Measurements from ENCODE around the gene ING2. TPM values are rescaled to one million over a fixed set of nuclear protein-coding genes. Genes with fewer than 3 reads are reported as not detected.

ING2 gene, protein sequence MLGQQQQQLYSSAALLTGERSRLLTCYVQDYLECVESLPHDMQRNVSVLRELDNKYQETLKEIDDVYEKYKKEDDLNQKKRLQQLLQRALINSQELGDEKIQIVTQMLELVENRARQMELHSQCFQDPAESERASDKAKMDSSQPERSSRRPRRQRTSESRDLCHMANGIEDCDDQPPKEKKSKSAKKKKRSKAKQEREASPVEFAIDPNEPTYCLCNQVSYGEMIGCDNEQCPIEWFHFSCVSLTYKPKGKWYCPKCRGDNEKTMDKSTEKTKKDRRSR
- 11.5 and 15.0 TPM in 2 replicates for total RNA-seq

DNA sequence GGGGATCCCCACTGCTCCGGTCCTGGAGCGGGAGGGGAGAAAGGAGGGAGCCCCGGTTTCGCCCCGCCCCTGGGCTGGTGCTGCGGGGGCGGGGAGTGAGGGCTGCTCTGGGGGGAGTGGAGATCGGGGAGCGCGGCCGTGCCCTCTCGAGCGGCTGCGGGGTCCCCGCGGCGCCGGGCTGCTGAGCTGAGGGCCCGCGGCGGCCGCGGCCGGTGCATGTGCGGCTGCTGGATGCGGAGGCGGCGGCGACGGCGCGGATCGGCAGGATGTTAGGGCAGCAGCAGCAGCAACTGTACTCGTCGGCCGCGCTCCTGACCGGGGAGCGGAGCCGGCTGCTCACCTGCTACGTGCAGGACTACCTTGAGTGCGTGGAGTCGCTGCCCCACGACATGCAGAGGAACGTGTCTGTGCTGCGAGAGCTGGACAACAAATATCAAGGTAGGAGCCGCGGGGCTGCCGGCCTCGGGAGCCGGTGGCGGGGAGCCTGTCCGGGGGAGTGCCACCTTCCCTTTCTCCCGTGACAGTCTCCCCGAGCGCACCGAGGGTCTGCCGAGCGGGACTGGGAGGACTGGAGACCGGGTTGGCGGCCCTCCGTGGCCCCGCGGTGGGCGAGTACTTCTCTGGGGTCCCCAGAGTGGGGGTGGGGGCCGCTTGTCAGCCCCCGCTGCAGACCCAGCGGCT, at the start of gene ING2:
Gene ING2, plus strand, starts transcription at position 129 of the 681 bp plus-strand sequence. Its CDS starts 138 bp downstream, at position 267.

Other genes with a start within 250 kb of the ING2 start
- not detected in 2 replicates for gene CLDN22, start 184.8 kb upstream of the ING2 start, total RNA-seq
- not detected in 2 replicates for gene CLDN24, start 182.6 kb upstream of the ING2 start, total RNA-seq
- gene CDKN2AIP, start 60.4 kb upstream of the ING2 start, total RNA-seq, result 11.2 and 19.8 TPM in 2 replicates
- 20.8 and 20.9 TPM in 2 replicates for gene RWDD4, start 154.1 kb downstream of the ING2 start, total RNA-seq
- 20.4 and 44.6 TPM in 2 replicates for gene TRAPPC11, start 154.2 kb downstream of the ING2 start, total RNA-seq